ENCODE measurements around the gene ATAD3B.
"Not testable (repeated sequence)": the region's sequence is repeated elsewhere in the genome, so short reads cannot be mapped to it uniquely, and the experiment has no call there.

Gene ATAD3B

GRCh38 chr1:1484976-1485750 lies 13.6 kb downstream of the ATAD3B start:
- not testable (repeated sequence) for H3K4me3 ChIP-seq (replicated peaks; ENCODE audit: insufficient read depth, low read length); H3K27ac ChIP-seq (replicated peaks); H3K27me3 ChIP-seq (ENCODE audit: insufficient read depth, poor library complexity, severe bottlenecking); DNase-seq (ENCODE audit: low read depth in 1 of 2, low spot score in 1 of 2)

DNA sequence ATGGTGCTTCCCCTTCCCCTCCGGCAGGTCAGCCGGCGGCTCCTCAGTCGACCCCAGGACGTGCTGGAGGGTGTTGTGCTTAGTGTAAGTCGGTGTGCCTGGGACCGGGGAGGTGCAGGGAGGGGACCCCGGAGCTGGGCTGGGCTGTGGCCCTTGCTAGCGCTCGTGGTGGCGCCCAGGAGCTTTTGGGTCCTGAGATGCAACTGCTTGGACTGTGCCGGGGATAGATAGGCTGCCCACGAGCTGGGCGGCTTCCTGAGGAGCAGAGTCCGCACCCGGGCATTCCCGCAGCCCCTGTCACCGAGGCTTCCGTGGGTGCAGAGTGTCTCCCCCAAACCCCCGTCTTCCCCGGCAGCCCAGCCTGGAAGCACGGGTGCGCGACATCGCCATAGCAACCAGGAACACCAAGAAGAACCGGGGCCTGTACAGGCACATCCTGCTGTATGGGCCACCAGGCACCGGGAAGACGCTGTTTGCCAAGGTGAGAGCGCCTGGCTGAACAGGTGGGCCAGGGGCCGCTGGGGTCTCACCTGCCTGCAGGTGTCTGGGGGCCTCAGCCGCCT lies 14.3 kb downstream of the ATAD3B start:
- not testable (repeated sequence) for H3K27me3 ChIP-seq (ENCODE audit: insufficient read depth, poor library complexity, severe bottlenecking); H3K27ac ChIP-seq (replicated peaks); DNase-seq (ENCODE audit: low read depth in 1 of 2, low spot score in 1 of 2); H3K4me3 ChIP-seq (replicated peaks; ENCODE audit: insufficient read depth, low read length)

GRCh38 chr1:1487701-1488100 lies 16.1 kb downstream of the ATAD3B start:
- H3K4me3 ChIP-seq (replicated peaks; ENCODE audit: insufficient read depth, low read length), result no peak overlapping the region
- DNase-seq (ENCODE audit: low read depth in 1 of 2, low spot score in 1 of 2), result no peak
- no peak overlapping the region for H3K27ac ChIP-seq (replicated peaks)
- no peaks in the 10 kb centered on the region for H3K27me3 ChIP-seq (ENCODE audit: insufficient read depth, poor library complexity, severe bottlenecking)
- TF ChIP-seq SPI1 (IDR thresholded peaks at IDR 0.05; ENCODE audit: borderline replicate concordance, low read depth) (no peak), CTCF (IDR thresholded peaks at IDR 0.05; ENCODE audit: insufficient read depth, low read length) (no peak), REST (IDR thresholded peaks at IDR 0.05; ENCODE audit: insufficient replicate concordance, low read depth) (no peak)

- Histone ChIP-seq H3K4me3 (replicated peaks; ENCODE audit: insufficient read depth, low read length) (no peak overlapping the region), H3K27me3 (ENCODE audit: insufficient read depth, poor library complexity, severe bottlenecking) (no peaks in the 10 kb centered on the region), H3K27ac (replicated peaks) (no peak overlapping the region)
- TF ChIP-seq POLR2AphosphoS5 (IDR thresholded peaks at IDR 0.05; ENCODE audit: low read depth), result no peak
- TF ChIP-seq REST (IDR thresholded peaks at IDR 0.05; ENCODE audit: insufficient replicate concordance, low read depth), result no peak
- no peak for TF ChIP-seq SPI1 (IDR thresholded peaks at IDR 0.05; ENCODE audit: borderline replicate concordance, low read depth)
- no peak for TF ChIP-seq GABPA (IDR thresholded peaks at IDR 0.05; ENCODE audit: low read depth)
- TF ChIP-seq CTCF (IDR thresholded peaks at IDR 0.05; ENCODE audit: insufficient read depth, low read length), result no peak
- DNase-seq (ENCODE audit: low read depth in 1 of 2, low spot score in 1 of 2), result no peak
These were observed 17.7 kb downstream of the ATAD3B start for GRCh38 chr1:1489231-1489630.

DNA sequence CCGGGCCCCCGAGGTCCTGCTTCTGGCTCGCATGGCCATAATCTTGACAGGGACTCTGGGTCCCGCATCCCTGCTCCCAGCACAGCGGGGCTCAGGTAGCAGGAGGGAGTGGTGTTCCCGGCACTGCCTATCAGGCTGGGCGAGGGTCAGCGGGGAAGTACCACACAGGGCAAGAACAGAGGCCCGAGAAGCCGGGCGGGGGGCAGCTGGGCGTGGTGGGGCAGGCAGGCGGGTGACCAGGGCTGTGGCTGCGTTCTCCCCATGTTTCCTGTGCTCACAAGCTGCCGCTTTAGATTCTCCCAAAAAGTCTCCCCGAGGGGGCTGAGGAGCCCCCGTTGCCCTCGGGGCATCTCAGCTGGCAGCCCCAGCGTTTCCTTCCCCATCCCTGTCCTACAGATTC lies 18.3 kb downstream of the ATAD3B start:
- no peaks in the 10 kb centered on the region for H3K27me3 ChIP-seq (ENCODE audit: insufficient read depth, poor library complexity, severe bottlenecking)
- no peak for DNase-seq (ENCODE audit: low read depth in 1 of 2, low spot score in 1 of 2)
- H3K4me3 ChIP-seq (replicated peaks; ENCODE audit: insufficient read depth, low read length), result no peak overlapping the region
- no peak for TF ChIP-seq GABPA (IDR thresholded peaks at IDR 0.05; ENCODE audit: low read depth)
- no peak for TF ChIP-seq POLR2AphosphoS5 (IDR thresholded peaks at IDR 0.05; ENCODE audit: low read depth)
- TF ChIP-seq SPI1 (IDR thresholded peaks at IDR 0.05; ENCODE audit: borderline replicate concordance, low read depth), result no peak
- no peak for TF ChIP-seq CTCF (IDR thresholded peaks at IDR 0.05; ENCODE audit: insufficient read depth, low read length)
- TF ChIP-seq REST (IDR thresholded peaks at IDR 0.05; ENCODE audit: insufficient replicate concordance, low read depth), result no peak
- no peak overlapping the region for H3K27ac ChIP-seq (replicated peaks)
